GM18505 (cell line): Measurements from ENCODE around the gene ZNF318.
"Not testable (repeated sequence)": the region's sequence is repeated elsewhere in the genome, so short reads cannot be mapped to it uniquely, and the experiment has no call there.

Experiments
- ATAC-seq: cut with Tn5 transposase; IDR thresholded peaks from one replicate; pipeline ENCODE4 v1.9.1; 2021; ENCODE audit not compliant: unreplicated experiment
- POLR2A ChIP-seq: IDR thresholded peaks from 4 replicates; pipeline ENCODE4 v1.6.1; 2011; ENCODE audit warnings: borderline replicate concordance; ENCODE audit not compliant: insufficient read depth, insufficient read length; ENCODE audit errors: extremely low read depth

ZNF318 gene

DNA sequence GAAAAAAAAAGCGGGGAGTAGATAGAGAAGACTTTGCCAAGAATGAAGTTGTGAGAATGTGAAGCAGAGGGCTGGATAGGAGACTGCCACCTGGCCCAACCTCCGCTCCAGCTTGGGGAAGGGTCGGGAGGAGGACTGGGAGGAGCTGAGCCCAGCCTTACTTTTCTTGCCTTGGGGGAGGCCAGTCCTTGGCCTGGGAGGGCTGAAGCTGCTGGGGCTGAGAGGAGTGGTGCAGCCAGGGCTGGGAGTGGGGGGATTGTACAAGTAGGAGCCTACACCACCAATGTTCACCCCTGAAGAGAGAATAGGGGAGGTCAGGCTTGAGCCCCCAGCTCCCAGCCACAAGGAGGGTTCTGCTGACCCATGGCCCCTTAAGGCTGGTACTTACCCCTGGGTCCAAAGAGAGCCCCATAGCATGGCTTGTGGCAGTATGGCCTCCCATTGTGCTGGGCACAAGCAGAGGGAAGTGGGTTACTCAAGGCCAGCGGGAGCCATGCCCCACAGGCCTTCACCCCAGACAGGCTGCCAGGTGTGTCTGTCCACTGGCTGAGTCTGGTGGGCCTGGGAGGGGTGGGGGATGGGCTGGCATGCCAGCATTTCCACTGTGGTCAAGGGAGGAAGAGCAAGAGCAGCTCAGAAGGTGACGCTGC is 61.9 kb downstream of the ZNF318 start:
- ATAC-seq = no peak
- no peak for TF ChIP-seq POLR2A

DNA sequence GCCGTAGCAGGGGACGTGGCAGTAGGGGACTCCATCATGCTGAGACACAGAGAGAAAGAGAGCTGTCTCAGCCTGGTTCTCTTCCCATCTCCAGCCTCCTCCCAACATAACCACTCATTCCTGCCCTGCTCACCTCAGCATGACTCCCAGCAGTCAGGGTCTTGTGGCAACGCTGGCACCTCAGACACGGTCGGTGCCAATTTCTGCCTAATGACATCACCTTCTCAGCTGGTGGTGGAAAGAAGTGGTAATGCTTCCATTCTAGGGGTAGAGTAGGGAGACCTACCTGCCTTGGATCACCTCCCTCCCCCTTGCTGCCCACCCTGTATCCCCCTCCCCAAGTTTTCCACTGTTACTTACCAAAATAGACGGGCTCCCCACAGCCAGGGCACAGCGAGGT is 63.4 kb downstream of the ZNF318 start:
- ATAC-seq = no peak
- no peak for TF ChIP-seq POLR2A

DNA sequence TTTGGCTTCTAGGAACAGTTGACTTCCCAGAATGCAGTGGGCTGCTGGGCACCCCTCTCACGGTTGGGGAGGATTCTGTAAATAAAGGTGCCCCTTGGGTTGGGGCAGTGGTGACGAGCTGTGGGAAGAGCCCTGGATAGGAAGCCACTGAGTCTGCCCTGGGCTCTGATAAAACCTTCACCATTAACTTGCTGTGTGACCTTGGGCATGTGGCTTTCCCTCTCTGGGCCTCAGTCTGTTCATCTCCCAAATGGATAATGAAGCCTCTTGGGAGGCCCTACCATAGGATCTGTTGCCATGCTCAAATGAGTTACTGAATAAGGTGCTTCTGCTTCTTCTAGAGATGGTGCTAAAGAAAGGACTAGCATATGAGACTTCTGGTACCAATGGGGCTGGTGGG is 64.6 kb downstream of the ZNF318 start:
- TF ChIP-seq POLR2A = no peak
- ATAC-seq = no peak

DNA sequence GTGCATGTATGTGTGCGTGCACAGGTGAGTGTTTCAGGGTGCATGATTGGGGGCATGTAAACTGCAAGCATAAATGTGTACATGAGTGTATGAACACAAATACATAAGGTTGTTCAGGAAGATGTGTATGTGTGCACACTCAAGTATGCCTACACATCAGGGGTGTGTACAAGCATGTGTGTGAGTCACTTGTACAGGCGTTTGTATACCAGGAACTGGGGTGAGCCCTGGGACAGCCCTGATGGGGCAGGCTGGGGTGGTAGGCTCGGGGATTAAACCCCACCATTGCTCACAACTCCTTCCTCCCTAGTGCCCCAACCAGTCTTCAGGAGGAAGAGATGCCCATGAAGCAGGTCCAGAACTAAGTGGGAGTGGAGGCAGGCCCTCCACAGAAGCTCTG is 65.1 kb downstream of the ZNF318 start:
- no peak for ATAC-seq
- no peak for TF ChIP-seq POLR2A

DNA sequence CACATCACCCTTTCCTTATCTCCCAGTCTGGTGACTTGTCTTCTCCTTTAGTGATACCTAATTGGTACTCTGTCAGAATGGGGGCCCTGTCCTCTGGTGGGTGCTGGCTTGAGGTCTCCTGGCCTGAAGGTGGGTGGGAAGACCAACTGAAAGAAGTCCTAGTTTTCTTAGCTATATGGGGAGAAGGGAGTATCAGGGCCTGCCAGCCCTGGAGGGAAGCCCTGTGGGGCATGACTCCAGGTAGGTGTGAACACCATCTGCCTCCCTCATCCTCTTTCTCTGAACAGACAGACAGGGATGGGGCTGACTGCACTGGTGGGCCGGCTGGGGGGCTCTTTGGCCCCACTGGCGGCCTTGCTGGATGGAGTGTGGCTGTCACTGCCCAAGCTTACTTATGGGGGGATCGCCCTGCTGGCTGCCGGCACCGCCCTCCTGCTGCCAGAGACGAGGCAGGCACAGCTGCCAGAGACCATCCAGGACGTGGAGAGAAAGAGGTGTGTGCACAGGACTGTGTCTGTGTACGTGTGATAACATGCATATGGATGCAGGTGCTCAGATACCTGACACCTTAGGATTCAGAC is 65.6 kb downstream of the ZNF318 start:
- no peak for ATAC-seq
- TF ChIP-seq POLR2A = no peak

DNA sequence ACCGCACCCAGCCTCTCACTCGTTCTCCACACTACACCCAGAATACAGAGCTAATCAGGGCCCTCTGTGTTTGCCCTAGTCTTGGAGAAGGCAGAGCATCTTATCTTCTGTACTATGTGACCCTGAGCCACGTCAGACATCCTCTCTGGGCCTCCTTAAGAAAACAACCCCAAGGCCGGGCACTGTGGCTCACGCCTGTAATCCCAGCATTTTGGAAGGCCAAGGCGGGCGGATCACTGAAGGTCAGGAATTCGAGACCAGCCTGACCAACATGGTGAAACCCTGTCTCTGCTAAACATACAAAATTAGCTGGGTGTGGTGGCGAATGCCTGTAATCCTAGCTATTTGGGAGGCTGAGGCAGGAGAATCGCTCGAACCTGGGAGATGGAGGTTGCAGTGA is 66.4 kb downstream of the ZNF318 start:
- ATAC-seq = not testable (repeated sequence)

DNA sequence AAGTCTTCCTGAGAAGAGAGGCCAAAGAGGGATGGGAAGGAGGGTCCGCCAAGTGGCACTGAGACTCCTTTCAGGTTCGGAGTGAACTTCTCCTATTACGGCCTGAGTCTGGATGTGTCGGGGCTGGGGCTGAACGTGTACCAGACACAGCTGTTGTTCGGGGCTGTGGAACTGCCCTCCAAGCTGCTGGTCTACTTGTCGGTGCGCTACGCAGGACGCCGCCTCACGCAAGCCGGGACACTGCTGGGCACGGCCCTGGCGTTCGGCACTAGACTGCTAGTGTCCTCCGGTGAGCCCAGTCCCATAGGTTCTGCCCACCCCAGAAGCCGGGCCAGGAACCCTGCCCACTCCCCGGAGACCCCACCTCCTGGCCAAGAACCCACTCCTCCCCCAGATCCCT is 67.3 kb downstream of the ZNF318 start:
- ATAC-seq = no peak
- TF ChIP-seq POLR2A = no peak

DNA sequence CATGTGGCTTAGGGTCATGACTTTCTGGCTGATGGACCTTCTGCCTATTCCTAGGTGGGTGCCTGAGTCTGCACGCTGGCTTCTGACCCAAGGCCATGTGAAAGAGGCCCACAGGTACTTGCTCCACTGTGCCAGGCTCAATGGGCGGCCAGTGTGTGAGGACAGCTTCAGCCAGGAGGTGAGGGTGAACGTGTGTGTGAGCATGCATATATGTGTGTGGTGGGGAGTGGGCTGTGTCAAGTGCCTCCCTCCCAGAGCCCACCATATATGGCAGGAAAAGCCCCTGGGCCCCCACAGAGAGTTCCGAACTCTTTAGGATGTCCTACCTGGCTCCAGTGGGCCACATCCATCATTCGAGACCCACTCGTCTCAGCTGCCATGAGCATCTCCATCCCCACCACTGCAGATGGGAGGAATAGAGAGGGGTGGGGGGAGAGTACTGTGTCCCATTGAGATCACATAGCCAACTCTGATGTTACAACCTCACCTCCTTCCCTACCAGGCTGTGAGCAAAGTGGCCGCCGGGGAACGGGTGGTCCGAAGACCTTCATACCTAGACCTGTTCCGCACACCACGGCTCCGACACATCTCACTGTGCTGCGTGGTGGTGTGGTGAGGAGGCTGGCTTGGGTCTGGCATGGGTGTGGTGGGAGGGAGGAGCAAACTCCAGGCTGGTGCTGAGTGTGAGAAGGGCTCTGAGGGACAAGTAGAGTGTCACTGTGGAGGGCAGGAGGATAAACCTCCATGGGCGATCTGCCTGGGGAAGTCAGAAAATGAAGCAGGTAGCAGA is 68.2 kb downstream of the ZNF318 start:
- ATAC-seq = no peak
- no peak for TF ChIP-seq POLR2A

DNA sequence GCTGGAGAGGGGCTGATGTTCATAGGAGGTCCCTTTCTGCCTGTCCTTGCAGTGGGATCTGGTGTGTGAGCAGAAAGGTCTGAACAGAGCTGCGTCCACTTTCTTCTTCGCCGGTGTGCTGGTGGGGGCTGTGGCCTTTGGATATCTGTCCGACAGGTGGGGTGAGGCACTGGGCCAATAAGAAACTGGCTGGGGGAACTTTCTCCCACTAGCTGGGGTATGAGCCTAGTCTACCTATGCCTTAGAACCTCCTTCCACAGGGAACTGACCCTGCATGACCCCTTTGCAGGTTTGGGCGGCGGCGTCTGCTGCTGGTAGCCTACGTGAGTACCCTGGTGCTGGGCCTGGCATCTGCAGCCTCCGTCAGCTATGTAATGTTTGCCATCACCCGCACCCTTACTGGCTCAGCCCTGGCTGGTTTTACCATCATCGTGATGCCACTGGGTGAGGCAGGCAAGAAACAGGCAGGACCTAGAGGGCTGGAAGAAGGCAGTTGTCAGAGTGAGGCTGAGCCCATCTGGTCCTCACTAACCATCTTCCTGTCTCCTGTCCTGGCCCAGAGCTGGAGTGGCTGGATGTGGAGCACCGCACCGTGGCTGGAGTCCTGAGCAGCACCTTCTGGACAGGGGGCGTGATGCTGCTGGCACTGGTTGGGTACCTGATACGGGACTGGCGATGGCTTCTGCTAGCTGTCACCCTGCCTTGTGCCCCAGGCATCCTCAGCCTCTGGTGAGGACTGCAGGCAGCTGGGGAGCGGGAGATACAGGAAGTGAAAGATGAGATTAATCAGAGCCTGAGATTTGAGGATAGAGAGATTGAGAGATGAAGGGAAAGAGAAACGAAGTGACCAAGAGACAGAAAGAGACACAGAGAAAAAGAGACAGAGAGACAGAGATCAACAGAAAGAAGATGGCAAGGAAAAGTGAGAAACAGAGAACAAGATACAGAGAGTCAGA is 69.8 kb downstream of the ZNF318 start:
- no peak for ATAC-seq

DNA sequence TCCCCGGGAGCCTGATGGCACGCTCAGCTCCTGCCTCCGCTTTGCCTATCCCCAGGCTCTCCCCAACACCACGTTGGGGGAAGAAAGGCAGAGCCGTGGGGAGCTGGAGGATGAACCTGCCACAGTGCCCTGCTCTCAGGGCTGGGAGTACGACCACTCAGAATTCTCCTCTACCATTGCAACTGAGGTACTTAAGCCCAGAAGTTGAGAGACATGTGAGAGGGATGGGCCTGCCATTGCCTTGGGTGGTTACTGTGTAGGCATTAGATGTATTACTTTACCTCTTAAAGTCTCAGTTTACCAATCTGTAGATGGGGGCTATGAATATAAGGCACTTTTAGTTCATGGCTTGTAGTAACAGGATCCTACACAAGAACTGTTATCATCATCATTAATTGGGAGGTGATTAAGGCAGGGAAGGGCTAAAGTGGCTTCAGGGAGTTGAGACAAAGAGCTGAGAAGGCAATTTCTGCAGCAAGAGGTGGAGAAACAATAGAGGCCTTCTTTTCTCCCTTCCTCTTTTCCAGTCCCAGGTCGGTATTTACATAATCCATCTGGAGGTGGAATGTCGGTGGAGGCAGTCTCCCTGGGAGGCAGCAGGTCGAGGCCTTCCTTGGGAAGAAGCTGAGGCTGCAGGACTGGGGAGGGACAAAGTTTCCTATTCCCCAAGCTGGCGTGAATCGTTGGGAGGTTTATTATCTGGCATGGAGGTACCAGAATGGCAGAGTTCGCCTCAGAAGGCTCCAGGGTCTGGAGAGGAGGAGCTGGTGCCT is 70.7 kb downstream of the ZNF318 start:
- ATAC-seq = no peak
- TF ChIP-seq POLR2A = no peak

More for the DNA sequence above, 69.8 kb downstream of the ZNF318 start:
- no peak for TF ChIP-seq POLR2A

DNA sequence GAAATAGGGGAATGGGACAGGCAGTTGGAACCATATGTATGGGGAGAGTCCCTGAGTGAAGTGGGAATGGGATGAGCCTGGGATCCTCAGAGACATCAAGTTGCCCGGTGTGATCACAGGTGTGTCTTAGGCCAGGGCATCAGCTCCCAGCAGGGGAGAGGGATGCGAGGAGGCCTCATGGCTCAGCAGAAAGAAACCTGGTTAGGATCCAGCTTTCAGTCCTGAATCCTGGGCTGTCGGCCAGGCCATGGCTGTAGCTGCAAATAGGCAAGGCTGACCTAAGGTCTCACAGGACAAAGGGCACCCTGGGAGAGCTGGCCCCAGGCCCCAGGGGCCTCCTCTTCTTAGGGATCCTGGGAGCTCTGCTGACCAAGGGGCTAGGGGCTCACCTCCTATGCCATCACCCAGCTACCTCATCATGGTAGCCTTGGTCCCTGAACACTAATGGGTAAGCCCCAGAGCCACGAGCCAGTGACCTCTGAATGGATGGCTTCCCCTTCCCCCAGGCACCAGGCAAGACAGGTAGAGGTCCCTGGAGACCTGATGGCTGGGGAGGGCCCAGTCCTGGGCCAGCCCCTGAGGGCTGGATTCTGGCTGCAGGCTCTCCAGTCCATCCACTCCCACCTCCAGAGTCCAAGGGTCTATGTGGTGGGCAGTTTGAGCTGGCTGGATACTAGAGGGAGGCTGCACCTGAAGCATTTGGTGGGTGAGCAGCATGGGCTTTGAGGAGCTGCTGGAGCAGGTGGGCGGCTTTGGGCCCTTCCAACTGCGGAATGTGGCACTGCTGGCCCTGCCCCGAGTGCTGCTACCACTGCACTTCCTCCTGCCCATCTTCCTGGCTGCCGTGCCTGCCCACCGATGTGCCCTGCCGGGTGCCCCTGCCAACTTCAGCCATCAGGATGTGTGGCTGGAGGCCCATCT is 71.5 kb downstream of the ZNF318 start, which contains the start of gene SLC22A7:
SLC22A7 (plus strand) TSS at position 617 of the 921 bp plus-strand sequence; CDS start at position 716, 99 bp downstream.
- no peak for TF ChIP-seq POLR2A
- no peak for ATAC-seq
